DND-41 (cell line): ENCODE results near the gene USP5.

Experiments
- EZH2 ChIP-seq: IDR thresholded peaks from 3 replicates; pipeline ENCODE4 v1.6.1; 2012; ENCODE audit warnings: borderline replicate concordance, low read depth, mild to moderate bottlenecking, moderate library complexity, low read length, inconsistent platforms; ENCODE audit not compliant: severe bottlenecking
- TF ChIP-seq, protein P1 (sequence below): IDR thresholded peaks from 2 replicates; pipeline ENCODE4 v1.5.1; 2012; ENCODE audit warnings: borderline replicate concordance, low read length, moderate library complexity, mild to moderate bottlenecking; ENCODE audit not compliant: poor library complexity, severe bottlenecking; ENCODE audit errors: extremely low read depth

DNA sequence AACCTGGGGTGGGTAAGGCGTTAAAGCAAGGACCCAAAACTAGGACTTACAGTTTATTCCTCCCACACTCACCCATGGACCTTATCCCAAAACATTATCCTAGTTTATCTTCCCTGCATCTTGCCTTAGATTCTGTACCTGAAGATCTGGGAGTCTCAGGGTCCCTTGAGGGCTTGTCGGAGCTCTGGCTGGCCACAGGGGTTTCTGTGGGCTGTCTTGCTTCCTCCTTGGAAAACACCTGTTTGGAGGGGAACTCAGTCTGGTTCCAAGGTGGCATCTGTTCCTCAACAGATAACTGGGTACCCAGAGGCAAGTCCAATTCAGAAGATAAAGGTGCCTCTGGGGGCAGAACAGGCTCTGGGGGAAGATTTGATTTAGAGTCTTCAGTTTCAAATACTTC, 2.5 kb upstream of the USP5 start:
- TF ChIP-seq, protein P1, sequence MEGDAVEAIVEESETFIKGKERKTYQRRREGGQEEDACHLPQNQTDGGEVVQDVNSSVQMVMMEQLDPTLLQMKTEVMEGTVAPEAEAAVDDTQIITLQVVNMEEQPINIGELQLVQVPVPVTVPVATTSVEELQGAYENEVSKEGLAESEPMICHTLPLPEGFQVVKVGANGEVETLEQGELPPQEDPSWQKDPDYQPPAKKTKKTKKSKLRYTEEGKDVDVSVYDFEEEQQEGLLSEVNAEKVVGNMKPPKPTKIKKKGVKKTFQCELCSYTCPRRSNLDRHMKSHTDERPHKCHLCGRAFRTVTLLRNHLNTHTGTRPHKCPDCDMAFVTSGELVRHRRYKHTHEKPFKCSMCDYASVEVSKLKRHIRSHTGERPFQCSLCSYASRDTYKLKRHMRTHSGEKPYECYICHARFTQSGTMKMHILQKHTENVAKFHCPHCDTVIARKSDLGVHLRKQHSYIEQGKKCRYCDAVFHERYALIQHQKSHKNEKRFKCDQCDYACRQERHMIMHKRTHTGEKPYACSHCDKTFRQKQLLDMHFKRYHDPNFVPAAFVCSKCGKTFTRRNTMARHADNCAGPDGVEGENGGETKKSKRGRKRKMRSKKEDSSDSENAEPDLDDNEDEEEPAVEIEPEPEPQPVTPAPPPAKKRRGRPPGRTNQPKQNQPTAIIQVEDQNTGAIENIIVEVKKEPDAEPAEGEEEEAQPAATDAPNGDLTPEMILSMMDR, result no peak
- TF ChIP-seq EZH2, result no peak
